ENCODE data around the gene DNMT3B.

- no peak for TF ChIP-seq POLR2A (IDR thresholded peaks at IDR 0.05)
- TF ChIP-seq CTCF (IDR thresholded peaks at IDR 0.05): no peak
Measured at GRCh38 chr20:32809907-32810306, 47.7 kb downstream of the DNMT3B start.
